Ishikawa (cell line): Measurements from ENCODE around the gene FAM234B.

ENCODE experiments used
- CEBPB ChIP-seq: IDR thresholded peaks from 2 replicates; pipeline ENCODE4 v1.6.1; 2012
- CREB1 ChIP-seq: IDR thresholded peaks from 2 replicates; pipeline ENCODE4 v1.6.1; 2012; ENCODE audit warnings: low read depth
- EGR1 ChIP-seq: IDR thresholded peaks from 2 replicates; pipeline ENCODE4 v1.6.1; 2012
- EP300 ChIP-seq: IDR thresholded peaks from 2 replicates; pipeline ENCODE4 v1.6.1; 2012; ENCODE audit warnings: borderline replicate concordance
- FOXM1 ChIP-seq: IDR thresholded peaks from 2 replicates; pipeline ENCODE4 v1.6.1; 2012; ENCODE audit warnings: low read depth, borderline replicate concordance
- NFIC ChIP-seq: IDR thresholded peaks from 2 replicates; pipeline ENCODE4 v1.6.1; 2012
- RAD21 ChIP-seq: IDR thresholded peaks from 2 replicates; pipeline ENCODE4 v1.6.1; 2012; ENCODE audit warnings: low read depth
- TAF1 ChIP-seq: IDR thresholded peaks from 2 replicates; pipeline ENCODE4 v1.6.1; 2012; ENCODE audit warnings: low read depth, mild to moderate bottlenecking
- TCF12 ChIP-seq: IDR thresholded peaks from 2 replicates; pipeline ENCODE4 v1.6.1; 2012; ENCODE audit warnings: low read depth
- TEAD4 ChIP-seq: IDR thresholded peaks from 2 replicates; pipeline ENCODE4 v1.6.1; 2012
- YY1 ChIP-seq: IDR thresholded peaks from 2 replicates; pipeline ENCODE4 v1.6.1; 2012; ENCODE audit warnings: low read depth
- ZBTB7A ChIP-seq: IDR thresholded peaks from 2 replicates; pipeline ENCODE4 v1.6.1; 2012; ENCODE audit warnings: low read depth
- TF ChIP-seq, protein P1 (sequence below): IDR thresholded peaks from 2 replicates; pipeline ENCODE4 v1.6.1; 2012
- TF ChIP-seq, protein P2 (sequence below): IDR thresholded peaks from 2 replicates; pipeline ENCODE4 v1.6.1; 2012
- TF ChIP-seq, protein P3 (sequence below): IDR thresholded peaks from 2 replicates; pipeline ENCODE4 v1.6.1; 2012; ENCODE audit warnings: low read depth, mild to moderate bottlenecking

Gene FAM234B

DNA sequence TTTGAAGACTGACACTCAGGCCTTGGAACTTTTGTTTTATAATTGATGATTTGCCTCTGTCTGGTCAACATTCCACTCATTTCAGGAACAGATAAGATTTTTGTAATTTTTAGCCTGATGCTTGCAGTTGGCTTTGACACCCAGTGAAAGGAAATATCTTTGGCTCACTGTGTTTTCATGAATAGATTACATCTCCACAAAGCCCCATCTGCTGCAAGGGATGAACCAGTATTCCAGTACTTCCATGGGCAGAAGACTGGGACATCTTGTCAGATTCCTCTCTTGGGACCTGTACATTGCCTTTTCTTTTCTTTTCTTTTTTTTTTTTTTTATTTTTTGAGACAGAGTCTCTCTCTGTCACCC, 30.9 kb downstream of the FAM234B start:
- TF ChIP-seq ZBTB7A (no peak), FOXM1 (no peak), EGR1 (no peak), TCF12 (no peak), RAD21 (no peak), CREB1 (no peak), TAF1 (no peak)
- TF ChIP-seq, protein P1, sequence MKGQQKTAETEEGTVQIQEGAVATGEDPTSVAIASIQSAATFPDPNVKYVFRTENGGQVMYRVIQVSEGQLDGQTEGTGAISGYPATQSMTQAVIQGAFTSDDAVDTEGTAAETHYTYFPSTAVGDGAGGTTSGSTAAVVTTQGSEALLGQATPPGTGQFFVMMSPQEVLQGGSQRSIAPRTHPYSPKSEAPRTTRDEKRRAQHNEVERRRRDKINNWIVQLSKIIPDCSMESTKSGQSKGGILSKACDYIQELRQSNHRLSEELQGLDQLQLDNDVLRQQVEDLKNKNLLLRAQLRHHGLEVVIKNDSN: no peak

DNA sequence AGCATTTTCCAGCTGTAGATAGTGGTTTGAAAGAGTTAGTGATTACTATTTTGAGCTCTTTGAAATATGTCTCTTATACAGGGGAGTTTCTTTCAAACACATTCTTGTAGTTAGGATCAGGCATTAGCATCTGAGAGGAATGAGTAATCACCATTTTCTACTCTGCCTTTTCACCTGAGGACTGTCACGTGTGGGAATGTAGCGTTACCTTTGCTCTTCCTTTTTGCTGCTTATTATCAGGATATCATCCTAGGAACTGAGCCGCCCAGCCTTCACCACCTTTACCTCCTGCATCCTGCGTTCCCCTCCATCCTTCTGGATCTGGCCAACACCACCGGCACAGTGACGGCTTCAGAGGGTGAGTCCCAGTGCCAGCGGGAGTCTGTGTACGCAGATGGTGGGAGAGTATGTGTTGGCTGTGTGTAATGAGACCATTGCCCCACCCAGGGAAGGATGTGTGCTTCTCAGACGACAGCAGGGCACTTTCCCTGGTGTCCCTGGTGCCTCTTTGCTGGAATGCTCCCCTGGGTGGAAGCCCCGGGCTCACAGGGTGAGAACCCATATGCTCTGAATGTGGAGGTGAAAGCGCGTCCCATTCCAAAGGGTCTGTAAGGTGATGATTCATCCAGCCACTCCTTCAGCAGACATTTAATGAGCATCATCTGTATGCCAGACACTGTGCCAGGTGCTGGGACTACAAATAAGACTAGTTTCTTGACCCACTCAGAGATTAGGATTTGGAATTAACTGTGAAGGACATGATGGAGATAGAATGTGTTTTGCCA, 31.8 kb downstream of the FAM234B start:
- TF ChIP-seq CEBPB (no peak), EGR1 (no peak), TCF12 (no peak), TAF1 (no peak), YY1 (no peak), TEAD4 (no peak)
- TF ChIP-seq, protein P2, sequence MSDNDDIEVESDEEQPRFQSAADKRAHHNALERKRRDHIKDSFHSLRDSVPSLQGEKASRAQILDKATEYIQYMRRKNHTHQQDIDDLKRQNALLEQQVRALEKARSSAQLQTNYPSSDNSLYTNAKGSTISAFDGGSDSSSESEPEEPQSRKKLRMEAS: no peak
- TF ChIP-seq, protein P3, sequence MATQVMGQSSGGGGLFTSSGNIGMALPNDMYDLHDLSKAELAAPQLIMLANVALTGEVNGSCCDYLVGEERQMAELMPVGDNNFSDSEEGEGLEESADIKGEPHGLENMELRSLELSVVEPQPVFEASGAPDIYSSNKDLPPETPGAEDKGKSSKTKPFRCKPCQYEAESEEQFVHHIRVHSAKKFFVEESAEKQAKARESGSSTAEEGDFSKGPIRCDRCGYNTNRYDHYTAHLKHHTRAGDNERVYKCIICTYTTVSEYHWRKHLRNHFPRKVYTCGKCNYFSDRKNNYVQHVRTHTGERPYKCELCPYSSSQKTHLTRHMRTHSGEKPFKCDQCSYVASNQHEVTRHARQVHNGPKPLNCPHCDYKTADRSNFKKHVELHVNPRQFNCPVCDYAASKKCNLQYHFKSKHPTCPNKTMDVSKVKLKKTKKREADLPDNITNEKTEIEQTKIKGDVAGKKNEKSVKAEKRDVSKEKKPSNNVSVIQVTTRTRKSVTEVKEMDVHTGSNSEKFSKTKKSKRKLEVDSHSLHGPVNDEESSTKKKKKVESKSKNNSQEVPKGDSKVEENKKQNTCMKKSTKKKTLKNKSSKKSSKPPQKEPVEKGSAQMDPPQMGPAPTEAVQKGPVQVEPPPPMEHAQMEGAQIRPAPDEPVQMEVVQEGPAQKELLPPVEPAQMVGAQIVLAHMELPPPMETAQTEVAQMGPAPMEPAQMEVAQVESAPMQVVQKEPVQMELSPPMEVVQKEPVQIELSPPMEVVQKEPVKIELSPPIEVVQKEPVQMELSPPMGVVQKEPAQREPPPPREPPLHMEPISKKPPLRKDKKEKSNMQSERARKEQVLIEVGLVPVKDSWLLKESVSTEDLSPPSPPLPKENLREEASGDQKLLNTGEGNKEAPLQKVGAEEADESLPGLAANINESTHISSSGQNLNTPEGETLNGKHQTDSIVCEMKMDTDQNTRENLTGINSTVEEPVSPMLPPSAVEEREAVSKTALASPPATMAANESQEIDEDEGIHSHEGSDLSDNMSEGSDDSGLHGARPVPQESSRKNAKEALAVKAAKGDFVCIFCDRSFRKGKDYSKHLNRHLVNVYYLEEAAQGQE: no peak

DNA sequence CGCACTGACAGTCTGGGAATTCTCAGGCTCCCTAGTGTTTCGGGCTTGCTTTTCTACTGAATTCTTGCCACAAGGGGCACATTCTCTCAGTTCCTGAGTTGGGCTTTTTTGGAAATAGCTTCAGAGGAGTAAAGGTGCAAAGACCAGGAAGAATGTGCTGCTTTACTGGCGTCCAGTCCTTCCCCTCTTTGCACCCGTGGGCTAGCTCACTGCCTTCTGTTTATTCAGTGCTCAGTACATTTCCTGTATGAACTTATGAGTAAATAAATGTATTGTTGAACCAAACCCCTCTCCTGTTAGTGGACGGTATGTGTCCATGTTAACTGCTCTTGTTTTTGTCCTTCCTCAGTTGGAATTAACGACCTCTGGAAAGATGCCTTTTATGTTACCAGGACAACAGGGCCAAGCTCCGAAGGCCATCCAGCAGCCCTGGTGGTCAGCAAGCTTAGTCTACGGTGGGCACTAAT, 35.3 kb downstream of the FAM234B start:
- no peak for TF ChIP-seq ZBTB7A
- TF ChIP-seq CREB1: no peak
- TF ChIP-seq TEAD4: peak; percentile 83
- no peak for TF ChIP-seq TAF1

DNA sequence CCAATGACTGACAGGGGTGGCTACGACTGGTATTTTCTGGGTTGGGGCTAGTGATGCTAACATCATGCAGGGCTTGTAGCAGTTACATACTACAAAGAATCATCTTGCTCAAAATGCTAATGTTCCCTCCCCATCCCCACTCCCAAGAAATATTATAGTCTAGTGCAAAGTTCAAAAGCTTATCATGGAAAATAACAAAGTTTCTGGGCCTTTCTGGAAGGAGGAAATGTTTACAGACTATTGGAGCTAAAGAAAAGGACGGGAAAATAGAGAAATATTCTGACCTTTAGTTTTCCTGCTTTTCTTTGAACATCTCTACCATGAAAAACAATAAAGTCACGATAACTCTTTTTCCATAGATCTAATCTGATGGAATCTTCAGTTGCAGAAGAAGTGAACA, 36.1 kb downstream of the FAM234B start:
- TF ChIP-seq FOXM1: no peak
- TF ChIP-seq, protein P3: no peak
- no peak for TF ChIP-seq TCF12
- TF ChIP-seq CREB1: no peak
- TF ChIP-seq, protein P2: no peak
- TF ChIP-seq EGR1: no peak
- no peak for TF ChIP-seq YY1
- TF ChIP-seq TEAD4: no peak
- TF ChIP-seq, protein P1: no peak
- no peak for TF ChIP-seq RAD21
- TF ChIP-seq EP300: no peak
- TF ChIP-seq ZBTB7A: no peak
- TF ChIP-seq CEBPB: no peak
- TF ChIP-seq TAF1: no peak
- no peak for TF ChIP-seq NFIC

DNA sequence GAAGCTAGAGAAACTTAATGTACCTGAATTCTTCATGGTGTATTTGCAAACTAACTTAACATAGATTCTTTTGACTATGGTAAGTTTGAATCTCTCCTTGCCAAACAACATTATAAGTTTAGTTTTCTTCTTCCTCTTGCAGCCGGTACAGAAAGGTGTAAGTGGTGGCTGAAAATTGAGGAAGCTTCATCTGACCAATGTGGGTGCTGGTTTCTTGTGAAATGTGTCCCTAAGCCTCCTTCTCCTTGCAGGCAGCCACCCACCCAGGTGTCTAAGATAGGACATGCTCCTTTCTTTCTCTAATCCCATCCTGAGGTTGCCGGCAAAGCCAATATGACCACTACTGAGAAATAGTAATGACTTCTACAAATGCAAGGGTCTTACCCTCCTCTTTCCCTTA, 38.7 kb downstream of the FAM234B start:
- TF ChIP-seq TAF1: no peak
- TF ChIP-seq, protein P1: no peak
- no peak for TF ChIP-seq TCF12
- TF ChIP-seq, protein P2: no peak
- no peak for TF ChIP-seq FOXM1
- TF ChIP-seq YY1: no peak
- no peak for TF ChIP-seq EP300
- TF ChIP-seq TEAD4: no peak
- no peak for TF ChIP-seq CEBPB
- TF ChIP-seq, protein P3: no peak
- TF ChIP-seq RAD21: no peak
- TF ChIP-seq NFIC: no peak
- no peak for TF ChIP-seq EGR1
- no peak for TF ChIP-seq ZBTB7A
- no peak for TF ChIP-seq CREB1
